ENCODE measurements around the gene MALL.
"Not testable (repeated sequence)": the region's sequence is repeated elsewhere in the genome, so short reads cannot be mapped to it uniquely, and the experiment has no call there.

The MALL gene

GRCh38 chr2:110099471-110100225 lies 16.0 kb downstream of the MALL start:
- DNase-seq (ENCODE audit: low read depth in 2 of 2, low spot score in 1 of 2), result no peak

DNA sequence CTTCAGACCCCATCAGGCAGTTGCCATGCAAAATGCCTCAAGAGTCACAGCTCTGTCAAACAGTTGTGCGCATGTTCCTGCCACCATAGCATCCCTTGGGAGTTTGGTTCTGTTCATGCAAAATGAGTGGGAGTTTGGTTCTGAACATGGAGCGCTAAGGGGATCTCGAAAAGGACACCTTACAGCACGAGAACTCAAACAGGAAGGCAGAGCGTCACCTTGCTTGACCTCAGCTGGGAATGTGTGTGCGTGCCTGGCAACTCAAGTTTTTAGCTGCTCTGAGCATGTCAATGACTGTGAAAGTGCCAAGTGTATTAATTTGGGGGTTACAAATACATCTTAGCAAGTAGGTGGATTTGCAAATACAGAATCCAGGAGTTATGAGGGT lies 16.6 kb downstream of the MALL start:
- no peak for DNase-seq (ENCODE audit: low read depth in 2 of 2, low spot score in 1 of 2)

- no peak for DNase-seq (ENCODE audit: low read depth in 2 of 2, low spot score in 1 of 2)
Observed at GRCh38 chr2:110097506-110098220, 18.0 kb downstream of the MALL start.

- no peak for DNase-seq (ENCODE audit: low read depth in 2 of 2, low spot score in 1 of 2)
Observed at GRCh38 chr2:110095994-110096633, 19.5 kb downstream of the MALL start.

GRCh38 chr2:110094884-110095534 lies 20.6 kb downstream of the MALL start:
- DNase-seq (ENCODE audit: low read depth in 2 of 2, low spot score in 1 of 2), result not testable (repeated sequence)

- not testable (repeated sequence) for DNase-seq (ENCODE audit: low read depth in 2 of 2, low spot score in 1 of 2)
Observed at GRCh38 chr2:110093924-110094323, 21.7 kb downstream of the MALL start.

- DNase-seq (ENCODE audit: low read depth in 2 of 2, low spot score in 1 of 2), result not testable (repeated sequence)
Observed at GRCh38 chr2:110090164-110090563, 25.5 kb downstream of the MALL start.

- not testable (repeated sequence) for DNase-seq (ENCODE audit: low read depth in 2 of 2, low spot score in 1 of 2)
Observed at GRCh38 chr2:110083757-110084156, 31.9 kb downstream of the MALL start.

DNA sequence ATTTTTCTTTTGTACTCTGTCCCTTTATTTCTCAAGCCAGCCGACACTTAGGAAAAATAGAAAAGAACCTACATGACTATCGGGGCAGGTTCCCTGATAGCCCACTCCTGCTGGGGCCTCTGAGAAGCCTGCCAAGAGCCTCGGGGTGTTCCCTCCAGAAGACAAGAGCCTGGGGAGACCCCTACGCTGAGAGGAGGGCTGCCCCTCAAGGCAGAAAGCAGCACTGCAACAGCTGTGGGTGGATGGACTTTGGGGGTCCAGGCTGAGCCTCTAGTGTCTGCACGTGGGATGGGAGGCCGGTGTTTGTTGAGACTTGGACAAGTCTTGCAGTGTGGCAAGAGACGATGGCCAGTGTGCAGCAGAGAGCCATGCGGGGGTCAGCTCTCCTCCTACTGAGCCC lies 32.5 kb downstream of the MALL start:
- not testable (repeated sequence) for DNase-seq (ENCODE audit: low read depth in 2 of 2, low spot score in 1 of 2)

- DNase-seq (ENCODE audit: low read depth in 2 of 2, low spot score in 1 of 2), result not testable (repeated sequence)
Observed at GRCh38 chr2:110078104-110078503, 37.5 kb downstream of the MALL start.

GRCh38 chr2:110075896-110076295 lies 39.7 kb downstream of the MALL start:
- not testable (repeated sequence) for DNase-seq (ENCODE audit: low read depth in 2 of 2, low spot score in 1 of 2)

DNA sequence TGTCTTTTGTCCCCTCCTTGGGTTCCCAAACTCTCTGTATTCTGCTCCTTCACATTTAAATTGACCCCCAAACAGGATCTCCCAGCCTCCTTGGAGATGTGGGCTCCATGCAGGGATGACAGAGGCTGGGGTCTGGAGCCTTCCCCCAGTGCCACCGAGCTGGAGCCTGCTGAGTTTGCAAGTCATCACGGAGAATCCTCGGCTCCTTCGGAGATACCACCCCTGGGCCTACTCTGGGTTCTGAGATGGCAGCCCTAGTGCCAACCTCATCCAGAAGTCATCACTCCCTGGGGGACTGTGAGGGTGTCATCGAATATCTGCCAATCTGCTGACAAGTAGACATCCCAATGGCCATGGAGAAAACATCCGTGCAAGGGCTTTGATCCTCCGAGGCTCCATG lies 45.8 kb downstream of the MALL start:
- DNase-seq (ENCODE audit: low read depth in 2 of 2, low spot score in 1 of 2), result not testable (repeated sequence)

DNA sequence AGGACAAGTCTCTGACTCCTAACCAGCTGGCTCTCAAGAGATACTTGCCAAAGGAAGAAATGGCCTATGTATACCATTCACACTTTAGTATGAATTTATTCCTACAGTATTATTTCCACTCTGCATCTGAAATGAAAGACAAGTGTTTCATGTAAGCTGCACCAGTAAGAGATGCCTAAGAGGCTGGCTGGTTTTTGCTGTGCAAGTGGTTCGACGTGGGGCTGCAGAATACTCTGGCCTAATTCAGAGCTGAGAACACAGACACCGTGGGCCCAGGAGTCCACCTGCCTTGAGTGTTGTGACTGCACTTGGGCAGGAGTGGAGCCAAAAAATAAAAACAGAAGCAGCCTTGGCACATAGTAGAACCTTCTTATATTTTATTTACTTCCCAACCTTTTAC lies 47.5 kb downstream of the MALL start:
- DNase-seq (ENCODE audit: low read depth in 2 of 2, low spot score in 1 of 2), result not testable (repeated sequence)

DNA sequence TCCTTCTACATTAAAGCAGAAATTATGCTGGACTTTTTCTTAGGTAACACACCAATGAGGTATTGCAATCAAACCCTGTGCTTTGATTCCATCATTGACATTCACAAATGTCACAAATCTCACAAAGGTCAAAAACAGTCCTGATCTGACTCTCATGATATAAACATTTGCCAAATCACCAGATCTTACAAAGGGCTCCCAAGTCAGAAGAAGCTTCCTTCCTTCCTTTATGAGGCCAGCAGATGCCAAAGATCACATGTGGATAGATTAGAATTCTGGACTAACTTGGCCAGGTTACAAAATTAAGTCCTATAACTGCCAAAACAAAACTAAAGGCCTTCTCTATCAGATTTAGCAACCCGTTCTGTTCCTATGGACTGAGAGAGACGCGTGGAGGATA lies 53.3 kb downstream of the MALL start:
- DNase-seq (ENCODE audit: low read depth in 2 of 2, low spot score in 1 of 2), result not testable (repeated sequence)

- not testable (repeated sequence) for DNase-seq (ENCODE audit: low read depth in 2 of 2, low spot score in 1 of 2)
Observed at GRCh38 chr2:110060550-110060949, 55.1 kb downstream of the MALL start.

DNA sequence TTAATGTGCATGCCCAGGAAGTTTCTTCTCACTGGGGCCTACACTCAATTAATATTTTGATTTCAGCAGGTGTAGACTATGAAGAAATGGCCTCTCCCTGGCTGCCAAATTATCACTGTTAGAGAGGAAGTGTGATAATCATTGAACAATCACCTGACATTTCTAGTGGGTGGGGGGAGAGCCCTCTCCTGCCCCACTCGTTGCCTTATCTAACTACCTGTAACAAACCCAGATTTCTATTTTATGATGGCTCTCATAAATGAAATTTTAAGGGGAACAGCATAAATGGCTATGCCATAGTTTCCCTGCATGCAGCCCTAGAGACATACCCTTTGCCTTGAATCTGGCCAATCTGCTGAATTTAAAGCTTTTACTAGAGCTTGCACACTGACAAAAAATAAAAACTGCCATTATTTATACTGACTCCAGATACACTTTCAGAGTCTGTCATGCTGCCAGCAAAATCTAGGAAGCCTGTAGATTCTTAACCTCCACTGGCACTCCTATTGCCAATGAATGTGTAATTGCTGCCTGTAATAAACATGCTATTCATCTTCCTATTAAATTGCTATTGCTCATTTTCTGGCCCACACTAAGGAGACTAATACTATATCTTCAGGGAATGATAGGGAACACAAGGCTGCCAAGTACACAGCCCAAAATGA lies 55.8 kb downstream of the MALL start:
- not testable (repeated sequence) for DNase-seq (ENCODE audit: low read depth in 2 of 2, low spot score in 1 of 2)

- not testable (repeated sequence) for DNase-seq (ENCODE audit: low read depth in 2 of 2, low spot score in 1 of 2)
Observed at GRCh38 chr2:110059009-110059693, 56.5 kb downstream of the MALL start.

DNA sequence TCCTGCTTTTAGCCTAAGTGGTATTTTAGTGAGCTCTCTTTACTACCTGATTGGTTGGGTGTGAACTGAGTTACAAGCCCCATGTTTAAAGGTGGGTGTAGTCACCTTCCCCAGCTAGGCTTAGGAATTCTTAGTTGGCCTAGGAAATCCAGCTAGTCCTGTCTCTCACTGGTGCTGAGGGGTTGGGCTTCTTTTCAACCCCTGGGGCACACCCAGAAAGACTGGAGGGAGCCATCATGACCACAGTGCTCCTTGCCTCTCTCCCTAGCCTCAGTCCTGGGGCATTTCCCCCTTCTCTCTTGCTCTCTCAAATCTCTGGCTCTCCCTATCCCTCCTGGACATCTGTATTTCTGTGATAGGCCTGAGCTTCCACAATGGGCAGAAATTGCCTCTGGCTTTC lies 57.6 kb downstream of the MALL start:
- DNase-seq (ENCODE audit: low read depth in 2 of 2, low spot score in 1 of 2), result not testable (repeated sequence)

DNA sequence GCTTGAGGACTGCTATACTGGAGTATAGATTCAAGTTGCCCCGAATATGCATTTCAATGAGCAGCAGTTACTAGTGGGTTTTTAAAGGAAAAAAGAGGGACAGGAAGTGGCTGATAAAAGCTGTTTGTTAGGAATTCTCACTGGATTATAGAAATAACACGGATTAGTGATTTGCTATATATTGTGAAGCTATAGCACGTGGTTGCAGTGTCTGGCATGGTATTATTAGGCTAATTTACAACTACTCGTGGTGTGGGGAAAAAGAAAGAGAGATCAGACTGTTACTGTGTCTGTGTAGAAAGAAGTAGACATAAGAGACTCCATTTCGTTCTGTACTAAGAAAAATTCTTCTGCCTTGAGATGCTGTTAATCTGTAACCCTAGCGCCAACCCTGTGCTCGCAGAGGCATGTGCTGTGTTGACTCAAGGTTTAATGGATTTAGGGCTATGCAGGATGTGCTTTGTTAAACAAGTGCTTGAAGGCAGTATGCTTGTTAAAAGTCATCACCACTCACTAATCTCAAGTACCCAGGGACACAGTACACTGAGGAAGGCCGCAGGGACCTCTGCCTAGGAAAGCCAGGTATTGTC lies 59.7 kb downstream of the MALL start:
- not testable (repeated sequence) for DNase-seq (ENCODE audit: low read depth in 2 of 2, low spot score in 1 of 2)

Measured in stimulated activated CD8-positive, alpha-beta memory T cell treated with anti-CD3 and anti-CD28 coated beads, Interleukin-4, amount 100 ng/mL, for 4 hours (primary cell).